ENCODE data around the gene CR1L. TPM values are rescaled to one million over a fixed set of nuclear protein-coding genes. Genes with fewer than 3 reads are reported as not detected.

Gene CR1L
- total and polyA plus RNA-seq, 9 of the 15 experiments (the other 6 are each of a cell fraction or from before 2014, with no cell fraction given), result 10.1 to 74.8 (median 34.3) TPM

DNA sequence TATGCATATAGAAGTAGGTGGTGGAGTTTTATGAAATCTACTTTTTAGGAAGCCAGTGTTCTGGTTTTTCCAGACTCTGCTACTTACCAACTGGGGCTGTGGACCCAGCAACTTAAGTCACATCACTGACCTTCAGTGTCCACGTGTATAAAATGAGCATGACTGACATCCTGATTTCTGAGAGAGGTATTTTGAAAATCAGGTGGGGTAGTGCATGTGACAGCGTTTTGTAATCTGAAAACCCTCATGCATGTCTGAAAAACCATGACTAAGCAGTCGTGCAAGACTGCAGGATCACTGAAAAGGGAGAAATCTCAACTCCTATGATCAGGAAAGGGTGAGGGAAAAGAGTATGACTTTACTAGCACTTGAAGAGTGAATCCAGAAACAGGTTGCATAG is 26.1 kb downstream of the CR1L start (continued):
- TF ChIP-seq, protein P1, sequence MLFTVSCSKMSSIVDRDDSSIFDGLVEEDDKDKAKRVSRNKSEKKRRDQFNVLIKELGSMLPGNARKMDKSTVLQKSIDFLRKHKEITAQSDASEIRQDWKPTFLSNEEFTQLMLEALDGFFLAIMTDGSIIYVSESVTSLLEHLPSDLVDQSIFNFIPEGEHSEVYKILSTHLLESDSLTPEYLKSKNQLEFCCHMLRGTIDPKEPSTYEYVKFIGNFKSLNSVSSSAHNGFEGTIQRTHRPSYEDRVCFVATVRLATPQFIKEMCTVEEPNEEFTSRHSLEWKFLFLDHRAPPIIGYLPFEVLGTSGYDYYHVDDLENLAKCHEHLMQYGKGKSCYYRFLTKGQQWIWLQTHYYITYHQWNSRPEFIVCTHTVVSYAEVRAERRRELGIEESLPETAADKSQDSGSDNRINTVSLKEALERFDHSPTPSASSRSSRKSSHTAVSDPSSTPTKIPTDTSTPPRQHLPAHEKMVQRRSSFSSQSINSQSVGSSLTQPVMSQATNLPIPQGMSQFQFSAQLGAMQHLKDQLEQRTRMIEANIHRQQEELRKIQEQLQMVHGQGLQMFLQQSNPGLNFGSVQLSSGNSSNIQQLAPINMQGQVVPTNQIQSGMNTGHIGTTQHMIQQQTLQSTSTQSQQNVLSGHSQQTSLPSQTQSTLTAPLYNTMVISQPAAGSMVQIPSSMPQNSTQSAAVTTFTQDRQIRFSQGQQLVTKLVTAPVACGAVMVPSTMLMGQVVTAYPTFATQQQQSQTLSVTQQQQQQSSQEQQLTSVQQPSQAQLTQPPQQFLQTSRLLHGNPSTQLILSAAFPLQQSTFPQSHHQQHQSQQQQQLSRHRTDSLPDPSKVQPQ (CRISPR knock-in tag; IDR thresholded peaks at IDR 0.05; ENCODE audit: borderline replicate concordance), result 0 out of 2 replicates have a peak, but pooled peaks have one; percentile 45
- TF ChIP-seq KAT7 (CRISPR knock-in tag; IDR thresholded peaks at IDR 0.05; ENCODE audit: borderline replicate concordance) (no peak), ZNF696 (CRISPR knock-in tag; conservative IDR thresholded peaks at IDR 0.05) (no peak), THRA (IDR thresholded peaks at IDR 0.05) (no peak), MBD2 (IDR thresholded peaks at IDR 0.05; ENCODE audit: borderline replicate concordance, low read depth) (no peak), SPI1 (IDR thresholded peaks at IDR 0.05; ENCODE audit: borderline replicate concordance, low read depth, low read length) (no peak), POLR3A (IDR thresholded peaks at IDR 0.05; ENCODE audit: borderline replicate concordance, extremely low read depth, insufficient read depth, insufficient read length) (no peak), HINFP (tag; conservative IDR thresholded peaks at IDR 0.05; ENCODE audit: low read depth) (no peak), FOXA3 (CRISPR knock-in tag; conservative IDR thresholded peaks at IDR 0.05 in 1 of 2, IDR thresholded peaks at IDR 0.05 in 1 of 2) (no peak), CCNT2 (IDR thresholded peaks at IDR 0.05; ENCODE audit: borderline replicate concordance, extremely low read depth, insufficient read length, low read depth, low read length) (no peak), OTX1 (CRISPR knock-in tag; IDR thresholded peaks at IDR 0.05) (no peak), ARID1B (IDR thresholded peaks at IDR 0.05) (peak; percentile 38; the same call in 1 of the 2 replicates)
- TF ChIP-seq, protein P2, sequence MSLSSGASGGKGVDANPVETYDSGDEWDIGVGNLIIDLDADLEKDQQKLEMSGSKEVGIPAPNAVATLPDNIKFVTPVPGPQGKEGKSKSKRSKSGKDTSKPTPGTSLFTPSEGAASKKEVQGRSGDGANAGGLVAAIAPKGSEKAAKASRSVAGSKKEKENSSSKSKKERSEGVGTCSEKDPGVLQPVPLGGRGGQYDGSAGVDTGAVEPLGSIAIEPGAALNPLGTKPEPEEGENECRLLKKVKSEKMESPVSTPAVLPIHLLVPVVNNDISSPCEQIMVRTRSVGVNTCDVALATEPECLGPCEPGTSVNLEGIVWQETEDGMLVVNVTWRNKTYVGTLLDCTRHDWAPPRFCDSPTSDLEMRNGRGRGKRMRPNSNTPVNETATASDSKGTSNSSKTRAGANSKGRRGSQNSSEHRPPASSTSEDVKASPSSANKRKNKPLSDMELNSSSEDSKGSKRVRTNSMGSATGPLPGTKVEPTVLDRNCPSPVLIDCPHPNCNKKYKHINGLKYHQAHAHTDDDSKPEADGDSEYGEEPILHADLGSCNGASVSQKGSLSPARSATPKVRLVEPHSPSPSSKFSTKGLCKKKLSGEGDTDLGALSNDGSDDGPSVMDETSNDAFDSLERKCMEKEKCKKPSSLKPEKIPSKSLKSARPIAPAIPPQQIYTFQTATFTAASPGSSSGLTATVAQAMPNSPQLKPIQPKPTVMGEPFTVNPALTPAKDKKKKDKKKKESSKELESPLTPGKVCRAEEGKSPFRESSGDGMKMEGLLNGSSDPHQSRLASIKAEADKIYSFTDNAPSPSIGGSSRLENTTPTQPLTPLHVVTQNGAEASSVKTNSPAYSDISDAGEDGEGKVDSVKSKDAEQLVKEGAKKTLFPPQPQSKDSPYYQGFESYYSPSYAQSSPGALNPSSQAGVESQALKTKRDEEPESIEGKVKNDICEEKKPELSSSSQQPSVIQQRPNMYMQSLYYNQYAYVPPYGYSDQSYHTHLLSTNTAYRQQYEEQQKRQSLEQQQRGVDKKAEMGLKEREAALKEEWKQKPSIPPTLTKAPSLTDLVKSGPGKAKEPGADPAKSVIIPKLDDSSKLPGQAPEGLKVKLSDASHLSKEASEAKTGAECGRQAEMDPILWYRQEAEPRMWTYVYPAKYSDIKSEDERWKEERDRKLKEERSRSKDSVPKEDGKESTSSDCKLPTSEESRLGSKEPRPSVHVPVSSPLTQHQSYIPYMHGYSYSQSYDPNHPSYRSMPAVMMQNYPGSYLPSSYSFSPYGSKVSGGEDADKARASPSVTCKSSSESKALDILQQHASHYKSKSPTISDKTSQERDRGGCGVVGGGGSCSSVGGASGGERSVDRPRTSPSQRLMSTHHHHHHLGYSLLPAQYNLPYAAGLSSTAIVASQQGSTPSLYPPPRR (CRISPR knock-in tag; IDR thresholded peaks at IDR 0.05; ENCODE audit: borderline replicate concordance), result no peak
- TF ChIP-seq, protein P3, sequence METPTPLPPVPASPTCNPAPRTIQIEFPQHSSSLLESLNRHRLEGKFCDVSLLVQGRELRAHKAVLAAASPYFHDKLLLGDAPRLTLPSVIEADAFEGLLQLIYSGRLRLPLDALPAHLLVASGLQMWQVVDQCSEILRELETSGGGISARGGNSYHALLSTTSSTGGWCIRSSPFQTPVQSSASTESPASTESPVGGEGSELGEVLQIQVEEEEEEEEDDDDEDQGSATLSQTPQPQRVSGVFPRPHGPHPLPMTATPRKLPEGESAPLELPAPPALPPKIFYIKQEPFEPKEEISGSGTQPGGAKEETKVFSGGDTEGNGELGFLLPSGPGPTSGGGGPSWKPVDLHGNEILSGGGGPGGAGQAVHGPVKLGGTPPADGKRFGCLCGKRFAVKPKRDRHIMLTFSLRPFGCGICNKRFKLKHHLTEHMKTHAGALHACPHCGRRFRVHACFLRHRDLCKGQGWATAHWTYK (CRISPR knock-in tag; IDR thresholded peaks at IDR 0.05), result no peak

Data from K562 (cell line).